Measurements from ENCODE around the gene UMODL1. TPM values are rescaled to one million over a fixed set of nuclear protein-coding genes. Genes with fewer than 3 reads are reported as not detected.

UMODL1 gene
- total and polyA plus RNA-seq, 2 donors (not counting 3 experiments of a cell fraction or from before 2014, with no cell fraction given), result not detected

DNA sequence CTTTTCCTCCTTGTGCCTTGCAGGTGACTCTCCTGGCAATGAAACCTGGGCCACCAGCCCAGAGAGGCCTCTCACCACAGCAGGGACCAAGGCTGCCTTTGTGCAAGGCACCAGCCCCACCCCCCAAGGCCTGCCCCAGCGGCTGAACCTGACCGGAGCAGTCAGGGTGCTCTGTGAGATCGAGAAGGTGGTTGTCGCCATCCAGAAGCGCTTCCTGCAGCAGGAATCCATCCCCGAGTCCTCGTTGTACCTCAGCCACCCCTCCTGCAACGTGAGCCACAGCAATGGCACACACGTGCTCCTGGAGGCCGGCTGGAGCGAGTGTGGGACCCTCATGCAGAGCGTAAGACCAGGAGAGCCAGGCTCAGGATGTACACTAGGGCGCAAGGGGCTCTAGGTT, 51.7 kb downstream of the UMODL1 start:
- POLR2A ChIA-PET, result no interaction called here

More for the DNA sequence above, 51.7 kb downstream of the UMODL1 start:
- no peak overlapping the region for H3K9ac ChIP-seq (replicated peaks; ENCODE audit: extremely low read depth, insufficient read depth, low read length)
- dilution Hi-C loops (cut with MboI; ENCODE audit: extremely low pct_ligation_motif_present, low sequenced_read_pairs) (no loop called here), intact Hi-C loops (cut with micrococcal nuclease) (no loop called here)
- H3K4me1 ChIP-seq (ENCODE audit: control insufficient read depth, extremely low read depth, insufficient read depth, low read length), result no peaks in the 10 kb centered on the region
- no peak overlapping the region for H3K4me2 ChIP-seq (ENCODE audit: insufficient read depth, low read length)
- DNase-seq (ENCODE audit: low read depth, low spot score), result no peak
- H3K27me3 ChIP-seq (ENCODE audit: control insufficient read depth in 2 of 2, insufficient read depth in 2 of 2, low read length in 2 of 2), result peaks cover 22% of the 10 kb centered on the region in 2 experiments
- H2AFZ ChIP-seq (ENCODE audit: low read depth, low read length), result no peak overlapping the region
- no peak overlapping the region for H3K27ac ChIP-seq (ENCODE audit: insufficient read depth, low read depth, low read length)
- H3K9me3 ChIP-seq (replicated peaks; ENCODE audit: control insufficient read depth, insufficient read depth, low read length), result no peaks in the 10 kb centered on the region
- H3K36me3 ChIP-seq (ENCODE audit: control insufficient read depth in 2 of 2, extremely low read depth in 1 of 2, insufficient read depth in 2 of 2, low read length in 2 of 2), result no peaks in the 10 kb centered on the region
- H3K9me1 ChIP-seq (replicated peaks; ENCODE audit: control insufficient read depth, extremely low read depth, insufficient read depth, low read length), result no peaks in the 10 kb centered on the region
- TF ChIP-seq, protein P1, sequence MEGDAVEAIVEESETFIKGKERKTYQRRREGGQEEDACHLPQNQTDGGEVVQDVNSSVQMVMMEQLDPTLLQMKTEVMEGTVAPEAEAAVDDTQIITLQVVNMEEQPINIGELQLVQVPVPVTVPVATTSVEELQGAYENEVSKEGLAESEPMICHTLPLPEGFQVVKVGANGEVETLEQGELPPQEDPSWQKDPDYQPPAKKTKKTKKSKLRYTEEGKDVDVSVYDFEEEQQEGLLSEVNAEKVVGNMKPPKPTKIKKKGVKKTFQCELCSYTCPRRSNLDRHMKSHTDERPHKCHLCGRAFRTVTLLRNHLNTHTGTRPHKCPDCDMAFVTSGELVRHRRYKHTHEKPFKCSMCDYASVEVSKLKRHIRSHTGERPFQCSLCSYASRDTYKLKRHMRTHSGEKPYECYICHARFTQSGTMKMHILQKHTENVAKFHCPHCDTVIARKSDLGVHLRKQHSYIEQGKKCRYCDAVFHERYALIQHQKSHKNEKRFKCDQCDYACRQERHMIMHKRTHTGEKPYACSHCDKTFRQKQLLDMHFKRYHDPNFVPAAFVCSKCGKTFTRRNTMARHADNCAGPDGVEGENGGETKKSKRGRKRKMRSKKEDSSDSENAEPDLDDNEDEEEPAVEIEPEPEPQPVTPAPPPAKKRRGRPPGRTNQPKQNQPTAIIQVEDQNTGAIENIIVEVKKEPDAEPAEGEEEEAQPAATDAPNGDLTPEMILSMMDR (IDR thresholded peaks at IDR 0.05; ENCODE audit: extremely low read depth in 1 of 2, insufficient read depth in 1 of 2, low read depth in 1 of 2, low read length in 2 of 2), result no peak
- TF ChIP-seq EZH2 (IDR thresholded peaks at IDR 0.05; ENCODE audit: borderline replicate concordance, low read depth, low read length, severe bottlenecking) (no peak), JUN (IDR thresholded peaks at IDR 0.05; ENCODE audit: borderline replicate concordance, insufficient read depth, insufficient read length, low read depth) (no peak), POLR2AphosphoS5 (IDR thresholded peaks at IDR 0.05; ENCODE audit: insufficient read depth, low read depth, low read length) (no peak), MYC (IDR thresholded peaks at IDR 0.05; ENCODE audit: low read depth, low read length) (no peak), GATA2 (IDR thresholded peaks at IDR 0.05; ENCODE audit: insufficient read depth, insufficient read length, low read depth, low read length) (no peak), POLR2A (IDR thresholded peaks at IDR 0.05; ENCODE audit: low read depth, low read length) (no peak), FOS (IDR thresholded peaks at IDR 0.05; ENCODE audit: borderline replicate concordance, insufficient read depth, low read length) (no peak)
- TF ChIP-seq, protein P2, sequence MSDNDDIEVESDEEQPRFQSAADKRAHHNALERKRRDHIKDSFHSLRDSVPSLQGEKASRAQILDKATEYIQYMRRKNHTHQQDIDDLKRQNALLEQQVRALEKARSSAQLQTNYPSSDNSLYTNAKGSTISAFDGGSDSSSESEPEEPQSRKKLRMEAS (IDR thresholded peaks at IDR 0.05; ENCODE audit: insufficient read depth, insufficient read length), result no peak
- no peak for FAIRE-seq
- BruUV-seq (replicated peaks), result no TSS peak
- H3K4me3 ChIP-seq (replicated peaks in 1 of 3; ENCODE audit: insufficient read depth in 1 of 3, low read depth in 1 of 3, low read length in 3 of 3), result no peak overlapping the region
- CTCF ChIA-PET, result no interaction called here
- no peaks in the 10 kb centered on the region for H3K79me2 ChIP-seq (ENCODE audit: control insufficient read depth, insufficient read depth, low read length)
- no peaks in the 10 kb centered on the region for H4K20me1 ChIP-seq (replicated peaks; ENCODE audit: control insufficient read depth, extremely low read depth, insufficient read depth, low read length)

Data from endothelial cell of umbilical vein (primary cell).